Gastroesophageal sphincter (tissue), 4 donors: ENCODE measurements around the gene KRT84. TPM values are rescaled to one million over a fixed set of nuclear protein-coding genes. Genes with fewer than 3 reads are reported as not detected.

Source experiments
- ATAC-seq: fragments of 150-250 bp; one replicate; pipeline ENCODE4 v1.9.1; 2016; ENCODE audit warnings: mild to moderate bottlenecking, moderate library complexity
- H3K27ac ChIP-seq, 4 donors: fragments of 200-600 bp; sonication (generic) in 3 of 4; 1 replicate in 3 of 4; 2 replicates in 1 of 4; pipeline ENCODE4 v1.5.1; 2016 to 2019
- H3K27me3 ChIP-seq: fragments of 200-600 bp; sonication (generic); one replicate; pipeline ENCODE4 v1.5.1; 2019
- H3K36me3 ChIP-seq, 2 donors: fragments of 200-600 bp; sonication (generic); one replicate each; pipeline ENCODE4 v1.5.1; 2019; ENCODE audit warnings: control low read depth in 1 of 2
- H3K4me1 ChIP-seq, 3 donors: fragments of 200-600 bp; sonication (generic); 1 replicate in 2 of 3; 2 replicates in 1 of 3; pipeline ENCODE4 v1.5.1; 2016 to 2019; ENCODE audit warnings: control low read depth in 2 of 3
- H3K4me3 ChIP-seq, 2 donors: fragments of 200-600 bp; sonication (generic); one replicate each; pipeline ENCODE4 v1.5.1; 2019; ENCODE audit warnings: mild to moderate bottlenecking in 1 of 2, moderate library complexity in 1 of 2
- H3K9me3 ChIP-seq, 3 donors: fragments of 200-600 bp; sonication (generic); one replicate each; pipeline ENCODE4 v1.5.1; 2017 to 2019; ENCODE audit warnings: control low read depth in 2 of 3
- EP300 ChIP-seq: sonication (generic); formaldehyde crosslinking; IDR thresholded peaks from one replicate; pipeline ENCODE4 v1.6.1; 2017; ENCODE audit warnings: antibody characterized with exemption, mild to moderate bottlenecking
- POLR2A ChIP-seq, 2 donors: fragments of 450-650 bp; IDR thresholded peaks; one replicate each; pipeline ENCODE4 v1.6.1; 2017; ENCODE audit warnings: antibody characterized with exemption in 2 of 2, mild to moderate bottlenecking in 2 of 2, moderate library complexity in 1 of 2
- POLR2AphosphoS5 ChIP-seq: sonication (generic); formaldehyde crosslinking; IDR thresholded peaks from one replicate; pipeline ENCODE4 v1.6.1; 2017; ENCODE audit warnings: antibody characterized with exemption
- WGBS, 2 donors: methylation state at CpG; one replicate each; pipeline ENCODE4 v1.1.5; 2018; ENCODE audit warnings: low coverage in 1 of 2; 5-methylcytosine and 5-hydroxymethylcytosine counted together
- total RNA-seq, 4 donors: library from RNA; depleted of rRNA; stranded (reverse); fragments of >200 nt; gene quantifications; one replicate each; pipeline ENCODE4 v1.1.0, GENCODE V29; 2016
- TF ChIP-seq, protein P1 (sequence below), 4 experiments: fragments of 200-600 bp in 2 of 4; fragments of 450-650 bp in 2 of 4; sonication (generic) in 1 of 4; IDR thresholded peaks; one replicate each; pipeline ENCODE4 v1.5.1; 2017 to 2019; ENCODE audit warnings: antibody characterized with exemption in 4 of 4, mild to moderate bottlenecking in 2 of 4, moderate library complexity in 2 of 4

KRT84 gene
- total RNA-seq, 4 donors from 2014 or later, result not detected

DNA sequence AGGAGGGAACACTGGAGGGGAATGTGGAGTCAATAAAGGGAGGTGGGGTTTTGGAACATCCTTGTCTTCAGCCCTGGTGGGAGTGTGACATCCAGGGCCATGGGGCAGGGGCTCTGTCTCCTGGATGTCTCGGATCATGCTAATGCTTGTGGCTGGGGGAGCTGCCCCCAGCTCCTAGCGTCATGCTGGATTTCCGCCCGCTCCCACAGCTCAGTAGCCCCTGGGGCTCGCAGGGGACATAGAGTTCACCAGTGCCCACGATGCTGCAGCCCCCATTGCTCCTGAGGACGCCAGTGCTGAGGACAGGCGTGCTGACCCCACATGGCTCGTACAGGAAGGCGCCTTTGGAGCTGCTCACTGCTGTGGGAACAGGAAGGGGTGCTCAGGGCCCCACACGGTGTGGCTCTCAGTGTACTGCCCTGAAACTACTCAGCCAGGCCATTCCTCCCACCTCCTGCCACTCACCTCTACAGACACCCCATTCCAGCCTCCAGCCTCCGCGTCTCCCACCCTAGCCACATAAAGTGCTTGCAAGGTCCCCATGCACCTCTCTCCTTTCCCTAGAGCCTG lies 9.5 kb upstream of the KRT84 start:
- TF ChIP-seq, protein P1, sequence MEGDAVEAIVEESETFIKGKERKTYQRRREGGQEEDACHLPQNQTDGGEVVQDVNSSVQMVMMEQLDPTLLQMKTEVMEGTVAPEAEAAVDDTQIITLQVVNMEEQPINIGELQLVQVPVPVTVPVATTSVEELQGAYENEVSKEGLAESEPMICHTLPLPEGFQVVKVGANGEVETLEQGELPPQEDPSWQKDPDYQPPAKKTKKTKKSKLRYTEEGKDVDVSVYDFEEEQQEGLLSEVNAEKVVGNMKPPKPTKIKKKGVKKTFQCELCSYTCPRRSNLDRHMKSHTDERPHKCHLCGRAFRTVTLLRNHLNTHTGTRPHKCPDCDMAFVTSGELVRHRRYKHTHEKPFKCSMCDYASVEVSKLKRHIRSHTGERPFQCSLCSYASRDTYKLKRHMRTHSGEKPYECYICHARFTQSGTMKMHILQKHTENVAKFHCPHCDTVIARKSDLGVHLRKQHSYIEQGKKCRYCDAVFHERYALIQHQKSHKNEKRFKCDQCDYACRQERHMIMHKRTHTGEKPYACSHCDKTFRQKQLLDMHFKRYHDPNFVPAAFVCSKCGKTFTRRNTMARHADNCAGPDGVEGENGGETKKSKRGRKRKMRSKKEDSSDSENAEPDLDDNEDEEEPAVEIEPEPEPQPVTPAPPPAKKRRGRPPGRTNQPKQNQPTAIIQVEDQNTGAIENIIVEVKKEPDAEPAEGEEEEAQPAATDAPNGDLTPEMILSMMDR (IDR thresholded peaks at IDR 0.05), result no peak
- TF ChIP-seq EP300, result no peak
- no peak for TF ChIP-seq POLR2AphosphoS5
- no peak for TF ChIP-seq POLR2A (IDR thresholded peaks at IDR 0.05)
- H3K4me1 ChIP-seq, result peaks cover 0 to 9% (median 0%) of the 10 kb centered on the region in 3 donors

GRCh38 chr12:52392465-52393007 lies 7.1 kb upstream of the KRT84 start:
- Histone ChIP-seq H3K36me3 (no peaks in the 10 kb centered on the region), H3K9me3 (no peaks in the 10 kb centered on the region), H3K4me1 (peaks cover 0 to 9% (median 0%) of the 10 kb centered on the region in 3 donors), H3K4me3 (no peak overlapping the region), H3K27me3 (peaks cover 11% of the 10 kb centered on the region), H3K27ac (no peak overlapping the region)
- WGBS, 2 donors, result 85 to 90% methylated on average over 2 to 5 of the region's 7 CpGs
- ATAC-seq, result no peak
- TF ChIP-seq EP300, result no peak
- TF ChIP-seq POLR2AphosphoS5, result no peak
- TF ChIP-seq POLR2A (IDR thresholded peaks at IDR 0.05), result no peak
- TF ChIP-seq, protein P1 (IDR thresholded peaks at IDR 0.05), result no peak

More for the DNA sequence above, 9.5 kb upstream of the KRT84 start:
- 100% methylated on average over 2 of the region's 13 CpGs for WGBS, 2 donors
- peaks cover 21% of the 10 kb centered on the region for H3K27me3 ChIP-seq
- H3K27ac ChIP-seq, result no peak overlapping the region
- ATAC-seq, result no peak
- no peaks in the 10 kb centered on the region for H3K36me3 ChIP-seq
- no peaks in the 10 kb centered on the region for H3K9me3 ChIP-seq
- no peak overlapping the region for H3K4me3 ChIP-seq

- Histone ChIP-seq H3K4me1 (peaks cover 0 to 9% (median 0%) of the 10 kb centered on the region in 3 donors), H3K27me3 (peaks cover 11% of the 10 kb centered on the region), H3K36me3 (no peaks in the 10 kb centered on the region), H3K27ac (no peak overlapping the region), H3K9me3 (no peaks in the 10 kb centered on the region), H3K4me3 (no peak overlapping the region)
- ATAC-seq, result no peak
- 6% methylated on average over 3 of the region's 4 CpGs; no CpG with 5 or more reads in 1 of the 2 donors for WGBS, 2 donors
- TF ChIP-seq POLR2A (IDR thresholded peaks at IDR 0.05) (no peak), POLR2AphosphoS5 (peak; percentile 29)
Observed at GRCh38 chr12:52391618-52392002, 6.2 kb upstream of the KRT84 start.

DNA sequence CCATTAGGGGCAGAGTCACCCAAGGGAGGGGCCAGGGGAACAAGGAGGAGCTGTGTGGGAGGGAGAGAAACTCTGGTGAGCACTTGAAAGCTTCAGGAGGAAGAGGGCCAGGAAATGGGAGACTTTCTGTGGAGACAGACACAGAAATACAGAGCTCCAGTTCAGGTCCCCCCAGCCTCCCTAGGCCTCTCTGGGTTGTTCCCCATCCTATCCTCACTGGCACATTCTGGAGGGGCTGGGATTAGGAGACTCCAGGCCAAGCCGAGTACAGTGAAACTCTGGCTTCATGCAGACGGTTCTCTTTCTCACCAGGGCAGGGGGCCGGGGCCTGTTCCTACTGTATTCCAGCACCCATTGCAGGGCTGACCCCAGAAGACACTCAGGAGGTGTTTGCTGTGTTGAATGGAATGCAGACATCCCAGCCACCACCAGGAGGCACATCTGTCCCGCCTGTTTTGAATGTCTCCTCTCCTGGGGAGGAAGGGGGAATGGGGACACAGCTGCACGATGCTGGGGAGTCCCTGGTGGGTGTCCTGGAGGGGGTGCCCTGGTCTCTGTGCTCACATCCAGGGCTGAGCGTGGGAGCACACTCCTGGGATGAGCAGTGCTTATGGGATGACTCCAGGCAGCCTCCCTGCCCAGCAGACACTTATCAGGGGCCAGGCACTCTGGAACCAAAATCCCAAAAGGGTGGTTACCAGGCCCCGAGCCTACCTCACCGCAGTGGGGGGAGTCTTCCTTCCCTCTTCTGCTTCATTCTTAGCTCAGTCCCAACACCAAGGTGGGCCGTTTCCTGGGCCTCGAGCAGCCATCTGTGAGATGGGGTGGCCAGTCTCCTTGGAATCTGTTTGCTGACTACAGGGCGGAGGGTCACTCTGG lies 5.5 kb upstream of the KRT84 start:
- H3K4me1 ChIP-seq, result peaks cover 0 to 9% (median 0%) of the 10 kb centered on the region in 3 donors
- no CpG with 5 or more reads among the region's 11 CpGs for WGBS, 2 donors
- no peak overlapping the region for H3K27ac ChIP-seq
- TF ChIP-seq, protein P1 (IDR thresholded peaks at IDR 0.05), result peak in 3 of 4 experiments; percentile 39 to 53 (median 39)
- no peak for TF ChIP-seq POLR2AphosphoS5
- ATAC-seq, result no peak
- peaks cover 11% of the 10 kb centered on the region for H3K27me3 ChIP-seq
- H3K9me3 ChIP-seq, result no peaks in the 10 kb centered on the region
- no peak overlapping the region for H3K4me3 ChIP-seq
- no peaks in the 10 kb centered on the region for H3K36me3 ChIP-seq

- TF ChIP-seq EP300 (no peak), POLR2AphosphoS5 (no peak), POLR2A (IDR thresholded peaks at IDR 0.05) (no peak)
- TF ChIP-seq, protein P1 (IDR thresholded peaks at IDR 0.05), result no peak
- Histone ChIP-seq H3K27me3 (peaks cover 5% of the 10 kb centered on the region), H3K4me3 (no peak overlapping the region), H3K9me3 (no peaks in the 10 kb centered on the region), H3K4me1 (peaks cover 0 to 9% (median 0%) of the 10 kb centered on the region in 3 donors), H3K27ac (no peak overlapping the region), H3K36me3 (no peaks in the 10 kb centered on the region)
- WGBS, 2 donors, result 39% methylated on average over 3 of the region's 9 CpGs; no CpG with 5 or more reads in 1 of the 2 donors
- no peak for ATAC-seq
Observed at GRCh38 chr12:52389313-52390207, 4.1 kb upstream of the KRT84 start.
